GM11168 (cell line): ENCODE measurements around the gene PCYOX1L.

ENCODE experiments used
- in situ Hi-C: fragments of 300-500 bp; cut with MboI; formaldehyde crosslinking; loops from one replicate; pipeline ENCODE4 v1.12.0; 2022; ENCODE audit warnings: low sequenced_read_pairs; ENCODE audit not compliant: unreplicated experiment

The PCYOX1L gene

GRCh38 chr5:149357370-149358293 is at the start of gene PCYOX1L:
TSS of gene PCYOX1L (plus strand) at chr5:149358046. CDS start at chr5:149358069, 23 bp downstream.
- in situ Hi-C loops = no loop called here

GRCh38 chr5:149309354-149309753 is 48.5 kb upstream of the PCYOX1L start:
- in situ Hi-C loops = no loop called here

- in situ Hi-C loops = no loop called here
Measured at GRCh38 chr5:149310488-149310887, 47.4 kb upstream of the PCYOX1L start.

GRCh38 chr5:149310947-149311658 is 46.7 kb upstream of the PCYOX1L start:
- in situ Hi-C loops = no loop called here

- in situ Hi-C loops = no loop called here
Measured at GRCh38 chr5:149313151-149313841, 44.5 kb upstream of the PCYOX1L start.

GRCh38 chr5:149314571-149315111 is 43.2 kb upstream of the PCYOX1L start:
- in situ Hi-C loops = no loop called here

- in situ Hi-C loops = no loop called here
Measured at GRCh38 chr5:149315753-149316152, 42.1 kb upstream of the PCYOX1L start.

GRCh38 chr5:149317281-149318048 is 40.4 kb upstream of the PCYOX1L start:
- in situ Hi-C loops = no loop called here

GRCh38 chr5:149319174-149319573 is 38.7 kb upstream of the PCYOX1L start:
- in situ Hi-C loops = no loop called here

- in situ Hi-C loops = no loop called here
Measured at GRCh38 chr5:149320791-149321330, 37.0 kb upstream of the PCYOX1L start.

GRCh38 chr5:149322518-149322917 is 35.3 kb upstream of the PCYOX1L start:
- in situ Hi-C loops = no loop called here

GRCh38 chr5:149323210-149323609 is 34.6 kb upstream of the PCYOX1L start:
- in situ Hi-C loops = no loop called here

GRCh38 chr5:149323621-149324205 is 34.1 kb upstream of the PCYOX1L start:
- in situ Hi-C loops = no loop called here

- in situ Hi-C loops = no loop called here
Measured at GRCh38 chr5:149324641-149325040, 33.2 kb upstream of the PCYOX1L start.

- in situ Hi-C loops = no loop called here
Measured at GRCh38 chr5:149325166-149325735, 32.6 kb upstream of the PCYOX1L start.

- in situ Hi-C loops = no loop called here
Measured at GRCh38 chr5:149325894-149326293, 32.0 kb upstream of the PCYOX1L start.

GRCh38 chr5:149326611-149327010 is 31.2 kb upstream of the PCYOX1L start:
- in situ Hi-C loops = no loop called here

GRCh38 chr5:149328177-149328576 is 29.7 kb upstream of the PCYOX1L start:
- in situ Hi-C loops = no loop called here
